Colon (tissue), 2 donors: ENCODE measurements around the gene CERS5.

Experiments
- FAIRE-seq: peaks from 2 replicates; lab custom pipeline; 2012; peaks lifted over from hg19 to GRCh38; lab: Jason Lieb, UNC
- donor health status: control.
- donor health status: control.

CERS5 gene, protein sequence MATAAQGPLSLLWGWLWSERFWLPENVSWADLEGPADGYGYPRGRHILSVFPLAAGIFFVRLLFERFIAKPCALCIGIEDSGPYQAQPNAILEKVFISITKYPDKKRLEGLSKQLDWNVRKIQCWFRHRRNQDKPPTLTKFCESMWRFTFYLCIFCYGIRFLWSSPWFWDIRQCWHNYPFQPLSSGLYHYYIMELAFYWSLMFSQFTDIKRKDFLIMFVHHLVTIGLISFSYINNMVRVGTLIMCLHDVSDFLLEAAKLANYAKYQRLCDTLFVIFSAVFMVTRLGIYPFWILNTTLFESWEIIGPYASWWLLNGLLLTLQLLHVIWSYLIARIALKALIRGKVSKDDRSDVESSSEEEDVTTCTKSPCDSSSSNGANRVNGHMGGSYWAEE

GRCh38 chr12:50167049-50167828 is at the start of gene CERS5:
TSS of gene CERS5 (minus strand) at chr12:50167369. CDS start at chr12:50167297, 72 bp downstream.
- FAIRE-seq = no peak

- FAIRE-seq = no peak
These were observed 47.9 kb upstream of the CERS5 start for GRCh38 chr12:50215033-50215432.

- FAIRE-seq = no peak
These were observed 46.8 kb upstream of the CERS5 start for GRCh38 chr12:50214018-50214417.

GRCh38 chr12:50213439-50213838 is 46.3 kb upstream of the CERS5 start:
- no peak for FAIRE-seq

DNA sequence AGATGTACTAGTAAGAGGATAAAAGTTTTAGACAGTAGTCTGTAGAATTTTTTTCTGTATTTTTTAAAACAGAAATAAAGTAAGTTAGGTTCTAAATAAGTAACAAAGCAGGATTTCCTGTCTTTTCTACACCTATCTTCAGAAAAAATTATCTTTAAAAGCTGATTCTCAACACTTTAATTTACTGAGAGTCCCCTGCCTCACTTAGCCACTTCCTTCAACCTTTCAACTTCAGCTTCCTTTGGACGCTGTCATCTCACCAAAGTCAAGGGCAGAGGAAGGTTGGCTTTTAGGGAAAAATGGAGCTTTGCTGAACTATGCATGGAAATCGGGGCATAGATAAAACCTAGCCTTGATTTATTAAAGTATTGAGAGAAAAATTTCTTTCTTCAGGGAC is 44.9 kb upstream of the CERS5 start:
- no peak for FAIRE-seq

DNA sequence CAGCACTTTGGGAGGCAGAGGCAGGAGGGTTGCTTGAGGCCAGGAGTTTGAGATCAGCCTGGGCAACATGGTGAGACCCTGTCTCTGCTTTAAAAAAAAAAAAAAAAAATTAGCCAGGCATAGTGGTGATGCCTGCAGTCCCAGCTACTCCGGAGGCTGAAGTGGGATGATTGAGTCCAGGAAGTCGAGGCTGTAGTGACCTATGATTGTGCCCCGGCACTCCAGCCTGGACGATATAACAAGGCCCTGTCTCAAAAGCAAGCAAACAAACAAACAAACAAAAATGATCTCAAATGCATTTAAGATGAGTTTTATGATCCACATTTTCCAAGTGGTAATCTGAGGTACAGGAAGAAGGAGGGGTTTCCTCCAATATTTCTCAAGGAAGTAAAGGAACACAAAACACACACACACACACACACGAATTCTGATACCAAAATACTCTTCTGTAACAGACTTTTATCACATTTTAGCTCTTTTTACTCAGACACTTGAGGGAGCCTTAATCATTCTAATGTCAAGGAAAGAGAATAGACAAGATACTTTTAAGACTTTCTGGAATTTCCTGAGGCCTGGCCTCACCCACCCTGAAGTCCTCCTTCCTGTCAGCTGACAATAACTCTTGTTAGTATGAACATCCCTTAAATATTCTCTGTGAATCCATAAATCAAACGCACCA is 44.4 kb upstream of the CERS5 start:
- no peak for FAIRE-seq

DNA sequence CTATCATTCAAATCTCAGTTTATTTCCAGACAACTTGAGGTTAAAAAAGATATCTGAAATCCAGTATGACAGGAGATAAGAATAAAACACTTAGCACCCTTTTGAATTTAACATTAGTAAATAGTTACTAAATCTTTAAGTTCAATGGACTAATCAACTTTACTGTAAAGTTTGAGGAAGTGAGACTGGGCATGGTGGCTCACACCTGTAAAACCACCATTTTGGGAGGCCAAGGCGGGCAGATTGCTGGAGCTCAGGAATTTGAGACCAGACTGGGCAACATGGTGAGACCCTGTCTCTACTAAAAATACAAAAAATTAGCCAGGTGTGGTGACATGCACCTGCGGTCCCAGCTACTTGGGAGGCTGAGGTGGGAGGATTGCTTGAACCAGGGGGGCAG is 40.3 kb upstream of the CERS5 start:
- FAIRE-seq = no peak

GRCh38 chr12:50205648-50206047 is 38.5 kb upstream of the CERS5 start:
- no peak for FAIRE-seq

- no peak for FAIRE-seq
These were observed 36.5 kb upstream of the CERS5 start for GRCh38 chr12:50203691-50204090.

- no peak for FAIRE-seq
These were observed 34.9 kb upstream of the CERS5 start for GRCh38 chr12:50201987-50202521.

DNA sequence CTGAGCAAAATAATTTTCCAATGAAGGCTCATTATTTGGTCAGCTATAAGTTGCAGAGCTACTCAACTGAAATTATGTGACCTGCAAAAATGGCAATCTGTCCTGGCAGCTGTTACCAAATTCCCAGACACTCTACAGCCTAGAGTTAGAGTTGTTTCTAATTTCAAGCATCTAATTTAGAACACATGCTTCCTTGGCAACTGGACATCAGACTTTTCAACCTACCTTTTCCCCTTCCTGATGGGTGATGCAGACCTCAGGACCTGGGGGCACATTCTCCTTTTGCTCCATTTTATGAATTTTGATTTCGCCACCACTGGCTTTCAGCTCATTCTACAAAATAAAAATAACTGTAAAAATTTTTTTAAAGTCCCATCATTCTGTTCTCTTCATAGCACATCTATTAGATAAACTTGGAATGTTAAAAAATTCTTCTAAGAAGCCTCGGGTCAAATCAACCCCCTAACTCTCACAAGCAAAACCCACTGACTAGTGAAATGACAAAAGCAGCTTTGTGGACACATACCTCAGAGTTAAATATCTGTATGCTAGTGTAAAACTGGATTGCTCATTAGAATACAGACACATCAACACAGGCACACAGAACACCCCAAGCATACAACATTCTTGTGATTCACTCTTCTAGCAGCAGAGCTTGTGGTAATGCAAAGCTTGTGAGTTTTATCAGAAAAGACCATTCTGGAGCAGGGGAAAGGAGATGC is 33.5 kb upstream of the CERS5 start:
- FAIRE-seq = no peak

DNA sequence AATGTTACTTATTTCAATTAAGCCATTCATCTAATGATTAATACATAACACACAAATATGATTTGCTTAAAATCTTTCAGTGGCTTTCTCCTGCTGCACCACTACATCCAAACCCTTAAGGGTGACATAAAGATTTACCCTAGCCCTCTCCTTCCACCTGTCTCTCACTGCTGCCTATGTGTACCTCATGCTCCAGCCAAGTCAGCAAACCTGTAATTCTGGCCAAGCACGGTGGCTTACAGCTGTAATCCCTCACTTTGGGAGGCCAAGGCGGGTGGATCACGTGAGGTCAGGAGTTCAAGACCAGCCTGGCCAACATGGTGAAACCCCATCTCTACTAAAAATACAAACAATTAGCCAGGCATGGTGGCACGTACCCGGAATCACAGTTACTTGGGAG is 31.7 kb upstream of the CERS5 start:
- no peak for FAIRE-seq

- no peak for FAIRE-seq
These were observed 30.1 kb upstream of the CERS5 start for GRCh38 chr12:50197297-50197727.

DNA sequence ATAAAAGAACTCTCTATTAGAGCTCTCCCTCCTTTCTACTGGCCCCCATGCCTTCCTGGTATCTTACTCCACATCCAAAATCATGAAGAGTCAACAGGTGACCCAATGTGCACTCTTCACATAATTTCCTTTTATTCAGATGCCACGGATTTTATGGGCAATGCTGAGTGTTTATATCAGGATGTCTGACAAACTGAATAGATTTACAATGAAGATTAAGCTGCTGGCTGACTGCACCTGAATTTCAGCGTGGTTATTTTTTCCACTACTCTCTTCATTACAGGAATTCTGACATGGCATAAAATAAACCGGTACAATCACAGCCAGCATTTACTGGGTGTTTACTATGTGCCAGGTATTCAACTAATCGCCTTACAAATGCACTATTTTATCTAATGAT is 29.4 kb upstream of the CERS5 start:
- no peak for FAIRE-seq

- no peak for FAIRE-seq
These were observed 28.7 kb upstream of the CERS5 start for GRCh38 chr12:50195832-50196231.

GRCh38 chr12:50192908-50193307 is 25.7 kb upstream of the CERS5 start:
- FAIRE-seq = no peak

DNA sequence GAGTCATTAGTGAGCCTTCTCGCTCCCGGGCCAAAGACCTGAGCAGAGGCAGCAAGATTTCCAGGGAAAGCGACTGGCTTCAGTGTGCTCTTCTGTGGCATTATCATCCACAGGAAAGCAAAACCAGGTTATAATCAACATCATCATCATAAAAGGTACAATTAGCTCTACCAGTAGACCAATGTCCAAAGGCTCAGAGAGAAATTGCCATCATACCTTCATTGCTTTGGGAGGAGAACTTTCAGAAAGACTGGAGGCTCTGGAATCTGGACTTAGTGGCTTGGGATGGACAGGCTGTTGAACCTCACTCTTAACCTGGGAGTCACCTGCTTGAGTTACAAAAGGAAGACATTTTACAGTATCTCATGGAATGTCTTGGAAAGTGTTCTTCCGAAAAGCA is 25.1 kb upstream of the CERS5 start:
- no peak for FAIRE-seq

- FAIRE-seq = no peak
These were observed 23.7 kb upstream of the CERS5 start for GRCh38 chr12:50190859-50191258.

DNA sequence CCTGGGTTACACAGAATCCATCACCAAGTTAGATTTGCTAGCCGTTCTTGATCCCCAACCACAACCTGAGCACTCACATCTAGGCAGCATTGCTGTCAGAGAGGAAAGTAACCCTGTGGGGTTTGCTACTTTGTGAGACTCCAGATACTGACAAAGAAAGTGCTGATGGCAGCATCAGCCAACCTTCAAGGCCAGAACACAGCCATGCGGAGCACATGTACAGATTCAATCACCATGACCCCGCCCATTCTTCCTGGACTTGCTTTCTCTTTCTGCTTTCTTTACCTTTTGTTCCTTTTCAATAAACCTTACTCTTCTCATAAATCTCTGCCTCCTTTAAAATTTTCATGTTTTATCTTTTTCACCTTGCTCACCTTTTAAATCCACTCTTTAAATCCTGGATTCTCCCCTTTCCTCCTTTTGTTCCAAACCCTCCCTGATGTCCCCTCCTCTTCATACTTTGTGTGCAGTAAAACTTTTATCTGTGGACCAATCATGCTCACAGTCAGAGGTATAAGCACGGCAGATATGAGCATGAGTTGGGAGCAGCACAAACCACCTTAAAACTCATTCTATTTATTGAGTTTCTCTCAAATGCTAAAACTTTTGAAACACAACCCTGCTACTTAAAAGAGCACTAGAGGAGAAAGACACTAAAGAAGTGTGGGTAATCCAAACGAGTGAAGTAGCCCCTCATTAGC is 21.9 kb upstream of the CERS5 start:
- no peak for FAIRE-seq

DNA sequence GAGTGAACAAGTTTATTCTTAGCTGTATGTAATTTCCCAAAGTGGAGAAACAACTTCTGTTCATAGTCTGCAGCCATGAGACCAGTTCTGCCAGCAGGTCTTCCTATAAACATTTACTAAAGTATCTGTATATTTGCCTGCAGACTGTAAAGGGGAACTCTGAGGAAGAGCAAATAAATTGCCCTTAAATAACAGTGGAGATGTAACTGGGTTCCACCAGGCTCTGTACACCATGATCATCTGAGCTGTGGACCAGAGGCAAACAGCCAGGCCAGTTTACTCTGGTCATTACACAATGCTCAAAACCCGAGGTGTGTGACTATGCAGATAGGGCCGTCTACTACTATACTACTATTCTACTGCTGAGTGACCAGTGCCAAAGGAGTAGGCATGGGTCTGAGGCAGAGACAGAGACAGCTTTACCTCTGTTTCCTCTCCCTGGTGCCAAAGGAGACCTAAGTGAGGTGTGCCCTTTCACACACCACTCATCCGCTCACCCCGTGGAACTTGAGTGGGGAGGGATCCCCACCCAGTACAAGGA is 21.1 kb upstream of the CERS5 start:
- no peak for FAIRE-seq
